GM23338 (cell line): ENCODE results near the gene SCAND1. TPM values are rescaled to one million over a fixed set of nuclear protein-coding genes. Genes with fewer than 3 reads are reported as not detected.
"Not testable (repeated sequence)": the region's sequence is repeated elsewhere in the genome, so short reads cannot be mapped to it uniquely, and the experiment has no call there.

ENCODE experiments used
- ATAC-seq: fragments of 200-7000 bp; cut with Tn5 transposase; 3 replicates; pipeline ENCODE4 v1.9.1; 2020
- DNase-seq: peaks from one replicate; pipeline ENCODE4 v3.0.0-alpha.2; 2015; ENCODE audit warnings: low spot score
- H2AFZ ChIP-seq: fragments of 200-600 bp; sonication (generic); 2 replicates; pipeline ENCODE4 v1.8.0; 2016; ENCODE audit warnings: antibody characterized with exemption, mild to moderate bottlenecking, moderate library complexity
- H3F3A ChIP-seq: fragments of 200-600 bp; sonication (generic); replicated peaks from 2 replicates; pipeline ENCODE4 v1.8.0; 2017; ENCODE audit warnings: antibody characterized with exemption, mixed run types, low read depth
- H3K27ac ChIP-seq: fragments of 200-600 bp; sonication (generic); 2 replicates; pipeline ENCODE4 v1.6.1; 2016; ENCODE audit warnings: low read depth
- H3K27me3 ChIP-seq: fragments of 200-600 bp; sonication (generic); 2 replicates; pipeline ENCODE4 v1.8.0; 2016; ENCODE audit warnings: mild to moderate bottlenecking, mixed run types, moderate library complexity; ENCODE audit not compliant: insufficient read depth
- H3K36me3 ChIP-seq: fragments of 200-600 bp; sonication (generic); 2 replicates; pipeline ENCODE4 v1.8.0; 2016; ENCODE audit warnings: mild to moderate bottlenecking; ENCODE audit not compliant: insufficient read depth
- H3K4me1 ChIP-seq: fragments of 200-600 bp; sonication (generic); 2 replicates; pipeline ENCODE4 v1.8.0; 2016; ENCODE audit warnings: mild to moderate bottlenecking, moderate library complexity; ENCODE audit not compliant: insufficient read depth
- H3K4me2 ChIP-seq: fragments of 200-600 bp; sonication (generic); 2 replicates; pipeline ENCODE4 v1.7.1; 2017; ENCODE audit warnings: mixed run types
- H3K4me3 ChIP-seq: fragments of 200-600 bp; sonication (generic); 2 replicates; pipeline ENCODE4 v1.6.1; 2016; ENCODE audit warnings: mixed run types
- H3K79me2 ChIP-seq: fragments of 200-600 bp; sonication (generic); replicated peaks from 2 replicates; pipeline ENCODE4 v1.8.0; 2017; ENCODE audit warnings: mild to moderate bottlenecking; ENCODE audit not compliant: insufficient read depth
- H3K9me2 ChIP-seq: fragments of 200-600 bp; sonication (generic); 2 replicates; pipeline ENCODE4 v1.8.0; 2017; ENCODE audit not compliant: insufficient read depth
- H4K20me1 ChIP-seq: fragments of 200-600 bp; sonication (generic); replicated peaks from 2 replicates; pipeline ENCODE4 v1.8.0; 2017; ENCODE audit warnings: mild to moderate bottlenecking; ENCODE audit not compliant: insufficient read depth
- H3K27ac Mint-ChIP-seq: 2 replicates; pipeline ENCODE4 v1.8.0; 2020; ENCODE audit warnings: inconsistent platforms, mild to moderate bottlenecking, moderate library complexity, mixed read lengths
- H3K27me3 Mint-ChIP-seq: 3 replicates; pipeline ENCODE4 v1.8.0; 2022; ENCODE audit warnings: low read depth, mild to moderate bottlenecking, moderate library complexity, mixed read lengths, inconsistent platforms; ENCODE audit not compliant: insufficient read depth, poor library complexity
- H3K36me3 Mint-ChIP-seq: 3 replicates; pipeline ENCODE4 v1.8.0; 2021; ENCODE audit warnings: low read depth, mild to moderate bottlenecking, inconsistent platforms, moderate library complexity, mixed read lengths
- H3K4me1 Mint-ChIP-seq: 3 replicates; pipeline ENCODE4 v1.8.0; 2020; ENCODE audit warnings: mild to moderate bottlenecking, inconsistent platforms, mixed read lengths
- H3K4me3 Mint-ChIP-seq: 3 replicates; pipeline ENCODE4 v1.8.0; 2021; ENCODE audit warnings: moderate library complexity, mild to moderate bottlenecking, inconsistent platforms, mixed read lengths
- H3K9me3 Mint-ChIP-seq: 3 replicates; pipeline ENCODE4 v1.8.0; 2020; ENCODE audit warnings: moderate library complexity, mild to moderate bottlenecking, inconsistent platforms, mixed read lengths
- CREB1 ChIP-seq: fragments of 250-450 bp; sonication (Bioruptor Pico); IDR thresholded peaks from 2 replicates; pipeline ENCODE4 v1.5.0; 2020; ENCODE audit warnings: low read depth, mild to moderate bottlenecking, moderate library complexity
- ETS1 ChIP-seq: IDR thresholded peaks from 2 replicates; pipeline ENCODE4 v1.6.1; 2016; ENCODE audit warnings: antibody characterized with exemption
- EZH2phosphoT487 ChIP-seq: fragments of 200-600 bp; sonication (generic); IDR thresholded peaks from one replicate; pipeline ENCODE4 v1.8.1; 2018; ENCODE audit warnings: antibody characterized with exemption; ENCODE audit not compliant: unreplicated experiment
- JUNB ChIP-seq: IDR thresholded peaks from one replicate; pipeline ENCODE4 v1.6.1; 2016; ENCODE audit warnings: antibody characterized with exemption; ENCODE audit not compliant: unreplicated experiment
- POLR2AphosphoS5 ChIP-seq: IDR thresholded peaks from 2 replicates; pipeline ENCODE4 v1.6.1; 2016; ENCODE audit warnings: antibody characterized with exemption, low read depth
- ZNF331 ChIP-seq: fragments of 250-450 bp; sonication (Bioruptor Pico); IDR thresholded peaks from 2 replicates; pipeline ENCODE4 v1.5.0; 2020; ENCODE audit warnings: low read depth, mild to moderate bottlenecking, moderate library complexity
- polyA plus RNA-seq: library from polyadenylated mRNA; unstranded; fragments of >200 nt; fragmentation: Nextera tagmentation; extraction: Ambion mirVana; gene quantifications from 2 replicates; pipeline ENCODE4 v1.2.1, GENCODE V29; 2016
- total RNA-seq: library from RNA; depleted of rRNA; stranded (reverse); fragments of >200 nt; shearing (Covaris generic); gene quantifications from 2 replicates; pipeline ENCODE4 v1.2.3, GENCODE V29; 2014

The SCAND1 gene
- total and polyA plus RNA-seq, 2 experiments from 2014 or later = 118 to 245 TPM

- not testable (repeated sequence) for H3K27ac Mint-ChIP-seq, H3K9me3 Mint-ChIP-seq, H3K36me3 ChIP-seq, H2AFZ ChIP-seq, H3K27me3 ChIP-seq, H3K27ac ChIP-seq, DNase-seq, ATAC-seq, H3K9me2 ChIP-seq
- Mint-ChIP-seq H3K4me1 (peaks cover 15% of the 10 kb centered on the region; the same call in 2 of the 3 replicates), H3K4me3 (peak overlapping the region; percentile 98; the same call in 1 of the 3 replicates), H3K27me3 (peaks cover 14% of the 10 kb centered on the region), H3K36me3 (peaks cover 22% of the 10 kb centered on the region)
- Histone ChIP-seq H3F3A (peaks cover 28% of the 10 kb centered on the region), H3K79me2 (peaks cover 19% of the 10 kb centered on the region), H3K4me2 (peak overlapping the region; percentile 95; the same call in 1 of the 2 replicates), H3K4me1 (peaks cover 14% of the 10 kb centered on the region; the same call in 1 of the 2 replicates), H4K20me1 (peaks cover 16% of the 10 kb centered on the region), H3K4me3 (peak overlapping the region; percentile 75; the same call in 1 of the 2 replicates)
Measured at GRCh38 chr20:35952080-35952479, 2.2 kb downstream of the SCAND1 start.

- peaks cover 16% of the 10 kb centered on the region for H4K20me1 ChIP-seq
- H3K4me1 ChIP-seq = peaks cover 10% of the 10 kb centered on the region; the same call in 1 of the 2 replicates
- H3F3A ChIP-seq = peaks cover 21% of the 10 kb centered on the region
- peaks cover 12% of the 10 kb centered on the region; the same call in 2 of the 3 replicates for H3K4me1 Mint-ChIP-seq
- TF ChIP-seq CREB1 (no peak), POLR2AphosphoS5 (no peak)
- no peak for DNase-seq
- H3K36me3 ChIP-seq = no peaks in the 10 kb centered on the region
- no peaks in the 10 kb centered on the region; the same call in 2 of the 3 replicates for H3K9me3 Mint-ChIP-seq
- no peak overlapping the region for H3K4me3 ChIP-seq
- no peaks in the 10 kb centered on the region for H3K27me3 ChIP-seq
- H3K9me2 ChIP-seq = no peaks in the 10 kb centered on the region
- H3K4me2 ChIP-seq = no peak overlapping the region
- H3K27ac Mint-ChIP-seq = no peak overlapping the region
- H3K27me3 Mint-ChIP-seq = peaks cover 14% of the 10 kb centered on the region
- H3K36me3 Mint-ChIP-seq = peaks cover 22% of the 10 kb centered on the region
- H3K27ac ChIP-seq = no peak overlapping the region
- H3K4me3 Mint-ChIP-seq = no peak overlapping the region
- no peak for ATAC-seq
- H2AFZ ChIP-seq = no peak overlapping the region
- peaks cover 19% of the 10 kb centered on the region for H3K79me2 ChIP-seq
Measured at GRCh38 chr20:35950093-35950492, 4.2 kb downstream of the SCAND1 start.

DNA sequence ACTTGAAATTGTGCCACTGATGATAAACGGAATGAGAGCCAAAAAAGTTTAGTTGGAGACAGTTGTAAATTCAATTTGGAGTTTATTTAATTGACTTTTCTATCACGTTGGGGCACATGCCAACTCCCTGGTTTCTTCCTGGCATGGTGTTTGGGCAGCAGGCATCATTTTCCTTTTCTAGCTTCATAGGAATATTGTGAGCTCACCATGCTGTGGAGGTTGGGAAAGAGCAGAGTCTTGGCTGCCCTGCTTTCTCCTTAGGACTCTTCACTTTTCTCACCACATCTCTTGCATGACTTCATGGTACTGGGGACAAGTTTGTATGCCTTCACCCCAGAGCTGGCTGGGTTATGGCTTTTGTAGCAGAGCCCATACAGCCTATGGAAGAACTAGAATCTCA lies 6.4 kb downstream of the SCAND1 start:
- H3K27ac Mint-ChIP-seq = no peak overlapping the region
- H3K27me3 Mint-ChIP-seq = peaks cover 6% of the 10 kb centered on the region

More for the DNA sequence above, 6.4 kb downstream of the SCAND1 start:
- Histone ChIP-seq H3K27me3 (no peaks in the 10 kb centered on the region), H2AFZ (no peak overlapping the region), H3F3A (peaks cover 6% of the 10 kb centered on the region; the same call in 1 of the 2 replicates), H3K36me3 (peaks cover under 1% of the 10 kb centered on the region; the same call in 1 of the 2 replicates), H3K27ac (no peak overlapping the region; the same call in 1 of the 2 replicates), H3K9me2 (no peaks in the 10 kb centered on the region), H3K4me1 (peaks cover 7% of the 10 kb centered on the region; the same call in 1 of the 2 replicates), H3K4me2 (no peak overlapping the region), H4K20me1 (peaks cover 9% of the 10 kb centered on the region), H3K79me2 (peaks cover 13% of the 10 kb centered on the region), H3K4me3 (no peak overlapping the region)
- ATAC-seq = no peak
- TF ChIP-seq ETS1 (no peak), POLR2AphosphoS5 (no peak), EZH2phosphoT487 (no peak), ZNF331 (no peak), JUNB (no peak)
- DNase-seq = no peak
- peaks cover 22% of the 10 kb centered on the region for H3K36me3 Mint-ChIP-seq
- no peak overlapping the region for H3K4me3 Mint-ChIP-seq
- H3K4me1 Mint-ChIP-seq = peaks cover 12% of the 10 kb centered on the region; the same call in 2 of the 3 replicates
- no peaks in the 10 kb centered on the region for H3K9me3 Mint-ChIP-seq
